Upper lobe of right lung (tissue), 1 donor: Measurements from ENCODE around the gene DUS1L. TPM values are rescaled to one million over a fixed set of nuclear protein-coding genes. Genes with fewer than 3 reads are reported as not detected.

Source experiments
- ATAC-seq: fragments of 200-7000 bp; cut with Tn5 transposase; one replicate; pipeline ENCODE4 v1.9.1; 2020; ENCODE audit warnings: mild to moderate bottlenecking, moderate library complexity
- DNase-seq: peaks from one replicate; pipeline ENCODE4 v3.0.0-alpha.2; 2020
- H3K27ac ChIP-seq: fragments of 200-600 bp; one replicate; pipeline ENCODE4 v1.8.0; 2022
- H3K27me3 ChIP-seq: fragments of 200-600 bp; one replicate; pipeline ENCODE4 v1.8.0; 2022; ENCODE audit warnings: mild to moderate bottlenecking
- H3K36me3 ChIP-seq: fragments of 200-600 bp; one replicate; pipeline ENCODE4 v1.8.0; 2022
- H3K4me1 ChIP-seq: fragments of 200-600 bp; one replicate; pipeline ENCODE4 v1.8.0; 2022
- H3K4me3 ChIP-seq: fragments of 200-600 bp; one replicate; pipeline ENCODE4 v1.8.0; 2022; ENCODE audit warnings: mild to moderate bottlenecking
- H3K9me3 ChIP-seq: fragments of 200-600 bp; one replicate; pipeline ENCODE4 v1.8.0; 2022
- CTCF ChIP-seq: fragments of 200-600 bp; IDR thresholded peaks from one replicate; pipeline ENCODE4 v1.8.0; 2022; ENCODE audit warnings: antibody characterized with exemption
- intact Hi-C: fragments of 100-400 bp; cut with DNase I; formaldehyde crosslinking; loops from one replicate; pipeline ENCODE4 v1.11.0; 2022
- total RNA-seq: library from RNA; stranded (reverse); fragmentation: NEBNext Ultra II Directional; extraction: Animal tissue kit (Norgen Biotek cat#: 25700); gene quantifications from one replicate; pipeline ENCODE4 v1.2.1, GENCODE V29; 2021
- donor health status: DM: no; HTN: yes; CAD: no; lungs with severe emphysema.

The DUS1L gene
- total RNA-seq, 1 donor from 2014 or later, result 82.4 TPM

GRCh38 chr17:82059272-82060000 is 6.2 kb downstream of the DUS1L start:
- H3K27me3 ChIP-seq, result no peaks in the 10 kb centered on the region
- H3K36me3 ChIP-seq, result peaks cover 73% of the 10 kb centered on the region
- no peak for TF ChIP-seq CTCF
- ATAC-seq (no peak), DNase-seq (no peak)
- H3K9me3 ChIP-seq, result no peaks in the 10 kb centered on the region
- intact Hi-C loops, result no loop called here
- no peak overlapping the region for H3K27ac ChIP-seq
- peaks cover 2% of the 10 kb centered on the region for H3K4me1 ChIP-seq
- no peak overlapping the region for H3K4me3 ChIP-seq

DNA sequence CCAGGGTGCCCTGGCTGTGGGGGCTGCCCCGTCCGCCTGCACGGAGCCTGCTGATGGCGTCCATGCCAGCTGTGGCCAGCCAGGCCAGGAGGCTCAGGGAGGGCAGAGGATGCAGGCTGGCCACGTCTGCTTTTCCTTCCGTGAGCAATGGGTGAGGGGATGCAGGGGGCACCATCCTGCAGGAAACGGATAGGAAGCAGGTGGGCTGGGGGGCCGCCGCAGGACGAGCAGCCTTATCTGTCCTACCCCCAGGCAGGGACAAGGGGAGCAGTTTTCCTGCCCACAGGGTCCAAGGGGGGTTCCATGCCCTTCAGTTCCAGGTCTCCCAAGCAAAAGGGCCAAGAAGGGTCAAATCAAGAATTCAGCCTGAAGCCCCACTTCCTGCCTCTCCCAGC is 6.8 kb downstream of the DUS1L start:
- H3K4me3 ChIP-seq, result no peak overlapping the region
- no peaks in the 10 kb centered on the region for H3K27me3 ChIP-seq
- no peak for TF ChIP-seq CTCF
- DNase-seq, result no peak
- no peaks in the 10 kb centered on the region for H3K9me3 ChIP-seq
- intact Hi-C loops, result no loop called here
- no peak overlapping the region for H3K27ac ChIP-seq
- H3K4me1 ChIP-seq, result no peaks in the 10 kb centered on the region
- no peak for ATAC-seq
- H3K36me3 ChIP-seq, result peaks cover 73% of the 10 kb centered on the region

GRCh38 chr17:82058230-82058854 is 7.3 kb downstream of the DUS1L start:
- H3K4me3 ChIP-seq, result no peak overlapping the region
- no peaks in the 10 kb centered on the region for H3K27me3 ChIP-seq
- ATAC-seq (no peak), DNase-seq (no peak)
- H3K36me3 ChIP-seq, result peaks cover 73% of the 10 kb centered on the region
- intact Hi-C loops, result no loop called here
- no peaks in the 10 kb centered on the region for H3K9me3 ChIP-seq
- TF ChIP-seq CTCF, result no peak
- H3K27ac ChIP-seq, result no peak overlapping the region
- H3K4me1 ChIP-seq, result no peaks in the 10 kb centered on the region

GRCh38 chr17:82056729-82057621 is 8.6 kb downstream of the DUS1L start:
- Histone ChIP-seq H3K27me3 (no peaks in the 10 kb centered on the region), H3K27ac (no peak overlapping the region), H3K4me3 (no peak overlapping the region), H3K9me3 (no peaks in the 10 kb centered on the region), H3K4me1 (peaks cover 10% of the 10 kb centered on the region), H3K36me3 (peaks cover 65% of the 10 kb centered on the region)
- ATAC-seq (no peak), DNase-seq (no peak)
- no peak for TF ChIP-seq CTCF
- intact Hi-C loops, result no loop called here

GRCh38 chr17:82055965-82056728 is 9.5 kb downstream of the DUS1L start:
- no peak for ATAC-seq
- Histone ChIP-seq H3K36me3 (peaks cover 60% of the 10 kb centered on the region), H3K4me3 (no peak overlapping the region), H3K9me3 (no peaks in the 10 kb centered on the region), H3K4me1 (peaks cover 10% of the 10 kb centered on the region), H3K27ac (no peak overlapping the region), H3K27me3 (no peaks in the 10 kb centered on the region)
- intact Hi-C loops, result no loop called here
- DNase-seq, result no peak
- no peak for TF ChIP-seq CTCF
